Astrocyte (in vitro differentiated cells and primary cell): ENCODE data around the gene PDX1.

Experiments used
- CTCF ChIP-seq: IDR thresholded peaks from 2 replicates; pipeline ENCODE4 v1.5.1; 2011; ENCODE audit warnings: low read depth, mild to moderate bottlenecking, inconsistent platforms, low read length, moderate library complexity; ENCODE audit not compliant: insufficient read depth
- EZH2 ChIP-seq: IDR thresholded peaks from 2 replicates; pipeline ENCODE4 v1.6.1; 2012; ENCODE audit warnings: mild to moderate bottlenecking, low read length, inconsistent platforms; ENCODE audit not compliant: insufficient read depth

GRCh38 chr13:27971776-27972477, 52.1 kb downstream of the PDX1 start:
- TF ChIP-seq CTCF (no peak), EZH2 (no peak)
